Testis (tissue), 2 donors: ENCODE results near the gene OPRL1.

Experiments used
- CTCF ChIP-seq, 3 experiments: fragments of 450-650 bp in 2 of 3; fragments of 200-600 bp in 1 of 3; sonication (generic) in 1 of 3; IDR thresholded peaks; one replicate each; pipeline ENCODE4 v1.5.1; 2016 to 2019; ENCODE audit warnings: antibody characterized with exemption in 3 of 3, mild to moderate bottlenecking in 2 of 3, moderate library complexity in 1 of 3
- POLR2A ChIP-seq: fragments of 450-650 bp; IDR thresholded peaks from one replicate; pipeline ENCODE4 v1.6.1; 2017; ENCODE audit warnings: antibody characterized with exemption, mild to moderate bottlenecking, moderate library complexity

- no peak for TF ChIP-seq CTCF (IDR thresholded peaks at IDR 0.05)
- TF ChIP-seq POLR2A: no peak
These were observed 979 bp upstream of the OPRL1 start for GRCh38 chr20:64078934-64079272.
